ENCODE data around the gene SMAD7.

SMAD7 gene

GRCh38 chr18:48929212-48929612, 21.6 kb downstream of the SMAD7 start:
- no peak for FAIRE-seq

GRCh38 chr18:48928787-48929186, 22.0 kb downstream of the SMAD7 start:
- FAIRE-seq: no peak

GRCh38 chr18:48927286-48928080, 23.3 kb downstream of the SMAD7 start:
- no peak for FAIRE-seq

- no peak for FAIRE-seq
These were observed 24.3 kb downstream of the SMAD7 start for GRCh38 chr18:48926420-48926857.

GRCh38 chr18:48925491-48925780, 25.3 kb downstream of the SMAD7 start:
- no peak for FAIRE-seq

- no peak for FAIRE-seq
These were observed 25.9 kb downstream of the SMAD7 start for GRCh38 chr18:48924630-48925490.

- no peak for FAIRE-seq
These were observed 26.8 kb downstream of the SMAD7 start for GRCh38 chr18:48923746-48924629.

GRCh38 chr18:48922801-48923730, 27.7 kb downstream of the SMAD7 start:
- no peak for FAIRE-seq

- FAIRE-seq: no peak
These were observed 28.5 kb downstream of the SMAD7 start for GRCh38 chr18:48922226-48922800.

GRCh38 chr18:48921305-48922225, 29.2 kb downstream of the SMAD7 start:
- FAIRE-seq: no peak

- no peak for FAIRE-seq
These were observed 30.2 kb downstream of the SMAD7 start for GRCh38 chr18:48920408-48921038.

- no peak for FAIRE-seq
These were observed 31.2 kb downstream of the SMAD7 start for GRCh38 chr18:48919547-48919946.

GRCh38 chr18:48918660-48919456, 31.9 kb downstream of the SMAD7 start:
- FAIRE-seq: no peak

- FAIRE-seq: no peak
These were observed 32.9 kb downstream of the SMAD7 start for GRCh38 chr18:48917579-48918517.

- FAIRE-seq: no peak
These were observed 34.9 kb downstream of the SMAD7 start for GRCh38 chr18:48915626-48916425.

GRCh38 chr18:48914581-48915251, 36.0 kb downstream of the SMAD7 start:
- no peak for FAIRE-seq
